ENCODE results near the gene PHYKPL.
"Not testable (repeated sequence)": the region's sequence is repeated elsewhere in the genome, so short reads cannot be mapped to it uniquely, and the experiment has no call there.

PHYKPL gene

GRCh38 chr5:178238711-178239592 lies 6.3 kb upstream of the PHYKPL start:
- no peak for DNase-seq

GRCh38 chr5:178238313-178238635 lies 5.7 kb upstream of the PHYKPL start:
- no peak for DNase-seq

- peak; percentile 32 for DNase-seq
These were observed 5.1 kb upstream of the PHYKPL start for GRCh38 chr5:178237431-178238312.

- peak; percentile 77 for DNase-seq
These were observed 4.1 kb upstream of the PHYKPL start for GRCh38 chr5:178236679-178237078.

- DNase-seq, result no peak
These were observed 3.5 kb upstream of the PHYKPL start for GRCh38 chr5:178236126-178236525.

GRCh38 chr5:178235588-178235974 lies 3.0 kb upstream of the PHYKPL start:
- no peak for DNase-seq

GRCh38 chr5:178234750-178235587 lies 2.4 kb upstream of the PHYKPL start:
- peak; percentile 86 for DNase-seq

GRCh38 chr5:178234121-178234749 lies 1.6 kb upstream of the PHYKPL start:
- no peak for DNase-seq

GRCh38 chr5:178232920-178233429 lies 373 bp upstream of the PHYKPL start:
- no peak for DNase-seq

- peak; percentile 44 for DNase-seq
These were observed 971 bp downstream of the PHYKPL start for GRCh38 chr5:178231539-178232123.

GRCh38 chr5:178230879-178231538 lies 1.6 kb downstream of the PHYKPL start:
- peak; percentile 31 for DNase-seq

GRCh38 chr5:178229861-178230260 lies 2.7 kb downstream of the PHYKPL start:
- no peak for DNase-seq

GRCh38 chr5:178229111-178229510 lies 3.5 kb downstream of the PHYKPL start:
- not testable (repeated sequence) for DNase-seq

GRCh38 chr5:178228609-178229008 lies 4.0 kb downstream of the PHYKPL start:
- no peak for DNase-seq

- no peak for DNase-seq
These were observed 4.7 kb downstream of the PHYKPL start for GRCh38 chr5:178227929-178228328.

GRCh38 chr5:178227138-178227659 lies 5.4 kb downstream of the PHYKPL start:
- DNase-seq, result no peak

GRCh38 chr5:178225174-178225573 lies 7.4 kb downstream of the PHYKPL start:
- no peak for DNase-seq

- DNase-seq, result no peak
These were observed 8.2 kb downstream of the PHYKPL start for GRCh38 chr5:178224403-178224802.

- DNase-seq, result no peak
These were observed 8.7 kb downstream of the PHYKPL start for GRCh38 chr5:178223828-178224335.

GRCh38 chr5:178223196-178223773 lies 9.3 kb downstream of the PHYKPL start:
- DNase-seq, result no peak
